Gastroesophageal sphincter (tissue), 3 donors: ENCODE results near the gene AEBP1.

ENCODE experiments used
- POLR2A ChIP-seq, 2 donors: fragments of 450-650 bp; IDR thresholded peaks; one replicate each; pipeline ENCODE4 v1.6.1; 2017; ENCODE audit warnings: antibody characterized with exemption in 2 of 2, mild to moderate bottlenecking in 2 of 2, moderate library complexity in 1 of 2
- TF ChIP-seq, protein P1 (sequence below), 4 experiments: fragments of 200-600 bp in 2 of 4; fragments of 450-650 bp in 2 of 4; sonication (generic) in 1 of 4; IDR thresholded peaks; one replicate each; pipeline ENCODE4 v1.5.1; 2017 to 2019; ENCODE audit warnings: antibody characterized with exemption in 4 of 4, mild to moderate bottlenecking in 2 of 4, moderate library complexity in 2 of 4

DNA sequence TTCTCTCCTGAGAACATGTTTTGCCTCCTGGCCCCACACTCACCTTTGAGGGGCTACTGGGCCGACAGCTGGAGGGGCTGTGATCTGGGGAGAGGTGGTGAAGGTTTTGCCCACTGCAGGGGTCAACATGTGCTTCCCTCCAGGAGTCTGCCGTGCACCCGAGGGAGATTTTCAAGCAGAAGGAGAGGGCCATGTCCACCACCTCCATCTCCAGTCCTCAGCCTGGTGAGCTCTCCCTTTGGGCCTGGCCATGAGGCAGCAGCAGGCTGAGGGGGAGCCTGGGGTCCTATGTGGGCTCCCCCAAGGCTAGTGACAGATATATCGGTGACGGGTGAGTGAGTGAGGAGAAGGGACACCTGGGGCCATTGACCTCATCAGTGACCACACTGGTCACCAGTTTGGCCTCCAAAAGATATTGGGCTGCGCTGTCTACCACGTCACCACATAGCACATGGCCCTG lies 45.4 kb upstream of the AEBP1 start:
- TF ChIP-seq, protein P1, sequence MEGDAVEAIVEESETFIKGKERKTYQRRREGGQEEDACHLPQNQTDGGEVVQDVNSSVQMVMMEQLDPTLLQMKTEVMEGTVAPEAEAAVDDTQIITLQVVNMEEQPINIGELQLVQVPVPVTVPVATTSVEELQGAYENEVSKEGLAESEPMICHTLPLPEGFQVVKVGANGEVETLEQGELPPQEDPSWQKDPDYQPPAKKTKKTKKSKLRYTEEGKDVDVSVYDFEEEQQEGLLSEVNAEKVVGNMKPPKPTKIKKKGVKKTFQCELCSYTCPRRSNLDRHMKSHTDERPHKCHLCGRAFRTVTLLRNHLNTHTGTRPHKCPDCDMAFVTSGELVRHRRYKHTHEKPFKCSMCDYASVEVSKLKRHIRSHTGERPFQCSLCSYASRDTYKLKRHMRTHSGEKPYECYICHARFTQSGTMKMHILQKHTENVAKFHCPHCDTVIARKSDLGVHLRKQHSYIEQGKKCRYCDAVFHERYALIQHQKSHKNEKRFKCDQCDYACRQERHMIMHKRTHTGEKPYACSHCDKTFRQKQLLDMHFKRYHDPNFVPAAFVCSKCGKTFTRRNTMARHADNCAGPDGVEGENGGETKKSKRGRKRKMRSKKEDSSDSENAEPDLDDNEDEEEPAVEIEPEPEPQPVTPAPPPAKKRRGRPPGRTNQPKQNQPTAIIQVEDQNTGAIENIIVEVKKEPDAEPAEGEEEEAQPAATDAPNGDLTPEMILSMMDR (IDR thresholded peaks at IDR 0.05): no peak
- no peak for TF ChIP-seq POLR2A (IDR thresholded peaks at IDR 0.05)
